Activated T-cell treated with anti-CD3 and anti-CD28 coated beads for 48 hours (primary cell): ENCODE measurements around the gene PPP2R5A.

Experiments
- DNase-seq: peaks from one replicate; pipeline ENCODE4 v3.0.0-alpha.2; 2020; ENCODE audit warnings: low read depth

The PPP2R5A gene

GRCh38 chr1:212284744-212285684, at the start of gene PPP2R5A:
Gene PPP2R5A, plus strand, starts transcription at chr1:212285410. Its CDS starts 701 bp downstream, at chr1:212286111.
- peak; percentile 98 for DNase-seq

DNA sequence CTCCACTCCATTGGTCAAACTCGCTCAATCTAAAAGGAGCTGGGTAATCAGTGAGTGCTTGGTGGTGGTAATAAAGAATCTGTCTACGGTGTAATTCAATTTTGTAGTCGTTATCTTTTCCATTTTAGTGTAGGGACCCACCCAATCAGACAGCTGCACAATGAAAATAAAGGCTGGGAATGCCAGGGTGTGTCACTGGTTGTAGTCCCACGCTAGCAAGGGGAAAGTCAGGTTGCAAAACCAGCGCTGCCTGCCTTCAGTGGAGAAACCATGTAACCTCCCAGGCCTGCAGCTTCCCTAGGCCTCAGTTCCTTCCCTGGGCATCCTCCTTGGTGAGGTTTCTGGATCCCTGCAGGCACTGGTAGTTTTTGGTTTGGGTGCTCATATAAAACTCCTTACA, 49.4 kb upstream of the PPP2R5A start:
- no peak for DNase-seq

DNA sequence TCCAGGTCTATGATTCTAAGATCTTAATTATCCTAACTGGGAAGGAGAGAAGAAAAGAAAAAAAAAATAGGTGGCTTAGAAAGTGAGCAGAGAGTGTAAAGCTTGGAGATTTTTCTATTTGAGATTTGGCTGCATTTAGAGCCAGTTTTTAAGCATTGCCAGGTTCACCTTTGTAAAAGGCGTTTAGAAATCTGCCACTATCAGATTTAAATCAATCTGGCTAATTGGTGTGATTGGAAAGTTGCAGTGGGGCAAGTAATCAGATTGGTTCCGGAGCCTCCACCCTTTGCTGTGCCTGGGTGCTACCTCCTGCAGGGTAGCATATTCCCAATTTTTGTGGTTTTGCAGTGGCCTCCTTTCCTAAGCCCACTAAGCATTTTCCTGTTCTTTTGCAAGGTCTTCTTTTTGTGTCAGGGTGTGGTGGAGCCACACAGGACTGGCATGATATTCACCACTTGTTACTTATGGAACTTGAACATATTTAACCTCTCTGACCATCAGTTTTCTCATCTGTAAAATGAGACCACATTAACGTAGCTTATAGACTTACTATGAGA, 48.5 kb upstream of the PPP2R5A start:
- no peak for DNase-seq

- no peak for DNase-seq
These were observed 47.6 kb upstream of the PPP2R5A start for GRCh38 chr1:212237651-212238050.

DNA sequence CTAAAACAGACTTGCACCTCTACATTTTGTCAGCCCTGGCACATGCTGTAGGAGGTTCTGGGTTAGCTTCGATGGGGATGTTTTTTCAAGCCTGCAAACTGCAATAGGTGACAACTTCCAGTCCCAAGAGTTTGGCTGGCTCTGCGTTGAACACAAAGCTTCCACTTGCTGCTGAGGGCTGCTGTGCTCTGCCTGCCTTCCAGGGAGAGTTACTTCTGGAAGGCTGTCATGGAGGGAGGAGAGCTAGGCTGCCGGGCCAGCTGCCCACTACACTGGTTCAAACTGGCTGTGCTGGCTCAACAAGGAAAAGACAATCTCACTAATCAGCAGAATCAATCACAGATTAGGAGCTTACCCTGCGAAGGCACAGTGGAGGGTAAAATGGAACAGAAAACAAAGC, 46.7 kb upstream of the PPP2R5A start:
- DNase-seq = no peak

DNA sequence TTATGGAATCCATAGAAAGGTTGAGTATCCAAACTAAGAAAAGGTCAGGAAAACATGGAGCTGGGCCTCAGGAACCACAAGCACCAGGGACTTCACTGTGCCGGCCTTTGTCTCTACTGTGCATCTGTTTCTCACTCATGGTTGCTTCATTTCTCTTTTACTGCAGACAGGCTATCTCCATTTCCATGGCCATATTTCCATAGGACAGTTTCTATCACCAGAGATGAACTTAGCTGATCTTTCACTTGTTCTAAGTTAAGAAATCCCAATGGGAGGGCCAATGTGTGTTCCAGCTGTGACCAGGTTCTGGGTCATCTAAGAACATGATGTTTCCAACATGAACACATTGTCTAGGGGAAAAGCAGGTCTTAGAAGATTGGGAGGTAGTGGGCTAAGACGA, 43.7 kb upstream of the PPP2R5A start:
- DNase-seq = no peak

DNA sequence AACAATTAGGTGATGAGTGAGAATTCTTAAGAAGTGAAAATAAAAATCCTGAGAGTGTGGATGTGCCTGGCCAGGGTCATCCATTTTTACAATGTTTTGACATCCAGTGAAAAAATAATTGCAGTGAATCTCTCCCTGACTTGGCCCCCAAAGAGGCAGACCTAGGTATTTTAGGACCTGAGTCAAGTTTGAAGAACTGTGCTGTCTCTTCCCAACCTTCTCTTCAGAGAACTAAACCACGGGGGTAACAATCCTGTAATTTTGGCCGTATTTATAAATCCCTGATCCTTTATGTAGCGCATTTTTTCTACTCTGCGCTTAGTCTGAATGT, 43.3 kb upstream of the PPP2R5A start:
- no peak for DNase-seq

- DNase-seq = no peak
These were observed 42.8 kb upstream of the PPP2R5A start for GRCh38 chr1:212242288-212242984.

DNA sequence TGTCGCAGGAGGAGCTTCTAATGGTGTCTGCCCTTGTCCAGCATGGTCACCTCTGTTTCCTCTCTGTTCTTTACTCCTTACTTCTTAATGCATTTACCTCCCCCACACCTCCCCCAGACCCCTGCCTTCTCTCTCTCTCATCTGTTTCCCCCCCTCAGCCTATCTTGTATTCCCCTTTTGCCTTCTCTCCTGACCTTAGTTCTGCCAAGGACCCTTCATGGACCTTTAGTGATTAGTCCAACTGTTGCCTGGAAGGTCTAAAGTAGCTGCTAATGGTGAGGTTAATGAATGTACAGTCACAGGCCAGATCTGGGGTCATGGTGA, 42.3 kb upstream of the PPP2R5A start:
- no peak for DNase-seq

DNA sequence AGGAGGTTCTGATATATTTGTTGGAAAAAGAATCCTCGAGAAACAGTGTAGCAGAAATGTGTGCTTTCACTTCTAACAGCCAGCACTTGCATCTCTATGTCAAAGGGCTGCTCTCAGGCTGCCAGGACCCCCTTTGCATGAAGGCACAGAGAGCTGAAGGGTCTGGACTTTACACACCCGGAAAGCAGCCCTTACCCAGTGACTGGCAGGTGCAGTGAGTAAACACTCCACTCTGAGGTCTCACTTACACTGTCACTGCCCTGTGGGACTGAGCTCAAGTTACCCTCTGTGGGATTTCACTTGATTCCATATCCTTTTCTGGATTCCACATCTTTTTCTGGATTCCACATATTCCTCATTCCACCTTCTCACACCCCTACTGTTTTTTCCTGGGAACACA, 40.8 kb upstream of the PPP2R5A start:
- no peak for DNase-seq

DNA sequence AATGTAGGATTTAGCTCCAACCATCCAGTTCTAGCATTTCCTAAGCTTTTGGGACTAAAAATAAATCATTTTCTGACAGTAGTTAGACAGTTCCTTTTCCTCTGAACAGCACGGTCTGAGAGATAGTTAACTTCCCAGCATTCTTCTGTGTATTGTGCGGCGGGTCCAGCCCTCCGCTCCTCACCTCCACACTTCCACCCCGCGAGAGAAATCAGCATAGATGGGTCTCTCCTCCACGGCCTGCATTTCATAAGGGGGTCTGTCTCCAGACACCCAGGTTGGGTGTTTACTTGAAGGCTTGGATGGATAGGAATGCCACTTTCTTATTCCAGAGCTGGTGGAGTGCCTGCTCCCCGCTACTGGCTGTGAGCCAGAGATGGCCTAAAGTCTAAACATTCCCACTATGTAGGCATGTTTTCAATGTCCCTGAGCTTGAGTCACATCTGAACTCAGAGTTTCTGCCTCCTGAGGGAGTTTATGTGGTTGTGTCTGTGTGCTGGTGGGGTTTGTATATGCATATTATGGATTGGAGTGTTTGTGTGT, 38.0 kb upstream of the PPP2R5A start:
- DNase-seq = no peak

- no peak for DNase-seq
These were observed 37.2 kb upstream of the PPP2R5A start for GRCh38 chr1:212247988-212248387.

GRCh38 chr1:212254853-212255363, 30.3 kb upstream of the PPP2R5A start:
- DNase-seq = no peak

DNA sequence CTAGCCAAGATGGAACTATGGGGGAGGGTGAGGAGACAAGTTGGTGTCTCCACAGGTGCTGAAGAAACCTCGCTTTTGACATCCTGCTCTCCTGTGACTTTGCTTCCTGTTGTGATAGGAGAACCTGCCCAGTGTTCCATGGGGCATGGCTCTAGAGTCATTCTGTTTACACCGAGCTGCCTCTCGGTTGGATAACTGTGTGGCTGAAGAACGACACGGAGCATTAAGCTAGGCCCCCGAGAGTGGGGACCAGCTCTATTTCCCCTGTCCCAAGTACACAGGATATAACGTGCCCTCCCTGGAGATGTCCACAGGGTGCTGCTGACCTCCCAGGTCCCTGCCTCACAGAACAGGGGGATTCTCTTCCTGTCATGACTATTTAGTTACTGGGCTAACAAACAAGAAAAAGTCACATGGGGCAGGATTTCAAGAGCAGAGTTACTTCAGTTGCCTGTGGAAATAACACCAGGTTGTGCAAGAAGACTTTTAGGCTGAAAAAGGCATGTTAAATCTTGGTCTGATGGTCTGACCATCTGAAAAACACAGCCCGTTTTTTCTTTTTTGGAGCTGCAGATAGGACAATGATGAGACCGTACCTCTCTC, 29.4 kb upstream of the PPP2R5A start:
- no peak for DNase-seq

DNA sequence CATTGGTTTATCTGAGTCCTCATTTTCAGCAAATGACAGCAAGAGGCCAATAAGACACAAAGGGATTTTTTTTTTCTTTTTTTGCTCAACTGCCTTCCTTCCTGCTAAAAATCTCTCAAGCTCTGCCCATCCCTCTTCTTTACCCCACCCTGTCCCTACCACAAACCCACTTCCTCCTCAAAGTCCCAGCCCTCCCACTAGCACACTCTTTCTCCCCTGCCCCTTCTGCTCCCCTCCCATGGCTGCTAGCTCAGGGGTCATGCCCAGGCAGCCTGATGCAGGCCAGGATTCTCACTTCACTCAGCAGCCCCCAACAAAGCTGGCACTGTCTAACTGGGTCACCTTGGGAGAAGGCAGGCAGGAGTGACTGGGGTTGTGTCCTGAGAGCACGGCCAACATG, 28.8 kb upstream of the PPP2R5A start:
- no peak for DNase-seq

GRCh38 chr1:212257157-212257556, 28.1 kb upstream of the PPP2R5A start:
- no peak for DNase-seq

DNA sequence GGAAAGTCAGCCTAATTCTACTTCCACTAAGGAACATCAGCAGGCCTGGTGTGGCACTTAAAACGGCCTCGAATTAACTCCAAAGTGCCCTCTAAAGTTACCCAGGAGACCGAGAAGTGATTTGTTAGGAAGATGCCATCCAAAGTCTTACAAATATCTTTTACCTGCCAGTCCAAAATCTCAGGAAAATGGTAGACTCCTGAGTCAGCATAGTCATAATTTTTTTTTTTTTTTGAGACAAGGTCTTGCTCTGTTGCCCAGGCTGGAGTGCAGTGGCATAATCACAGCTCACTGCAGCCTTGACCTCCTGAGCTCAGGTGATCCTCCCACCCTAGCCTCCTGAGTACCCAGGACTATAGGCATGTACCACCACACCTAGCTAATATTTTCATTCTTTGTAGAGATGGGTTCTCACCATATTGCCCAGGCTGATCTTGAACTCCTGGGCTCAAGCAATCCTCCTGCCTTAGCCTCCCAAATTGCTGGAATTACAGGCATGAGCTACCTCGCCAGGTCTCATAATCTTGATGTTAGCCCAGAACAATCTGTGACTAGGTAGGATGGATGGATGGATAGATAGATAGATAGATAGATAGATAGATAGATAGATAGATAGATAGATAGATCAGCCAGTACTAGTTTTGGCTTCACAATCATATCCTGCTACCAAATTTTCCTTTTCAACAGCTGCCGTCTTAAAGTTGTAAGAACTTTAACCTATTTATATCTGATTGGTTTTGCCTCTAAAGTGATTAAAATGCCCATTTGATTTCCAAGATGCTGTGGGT, 25.3 kb upstream of the PPP2R5A start:
- DNase-seq = no peak

- no peak for DNase-seq
These were observed 24.5 kb upstream of the PPP2R5A start for GRCh38 chr1:212260557-212261355.

GRCh38 chr1:212261361-212261929, 23.8 kb upstream of the PPP2R5A start:
- DNase-seq = no peak

DNA sequence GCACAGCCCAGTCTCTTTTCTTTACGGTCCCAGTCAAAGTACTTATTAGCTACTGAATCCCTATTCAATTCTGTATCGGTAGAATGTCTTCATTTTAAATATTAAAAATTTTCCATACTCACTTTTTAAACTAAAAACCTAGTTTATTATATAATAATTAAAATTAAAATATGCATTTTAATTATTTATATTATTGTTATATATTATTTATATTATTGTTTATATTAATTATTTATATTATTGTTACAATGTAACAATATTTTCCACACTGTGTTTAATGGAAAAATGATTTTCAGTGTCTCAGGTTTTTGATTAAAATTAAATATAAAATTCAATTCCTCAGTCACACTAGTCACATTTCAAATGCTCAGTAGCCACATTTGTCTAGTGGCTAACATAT, 18.2 kb upstream of the PPP2R5A start:
- no peak for DNase-seq
